ENCODE results near the gene EML1.

GRCh38 chr14:99772371-99773283 lies 20.6 kb upstream of the EML1 start:
- TF ChIP-seq CTCF (IDR thresholded peaks at IDR 0.05) (no peak), POLR2A (IDR thresholded peaks at IDR 0.05) (no peak)
